ENCODE data around the gene STAB2. TPM values are rescaled to one million over a fixed set of nuclear protein-coding genes. Genes with fewer than 3 reads are reported as not detected.

Gene STAB2
- polyA plus RNA-seq, 1 donor from 2014 or later, result not detected

GRCh38 chr12:103771466-103771865, 184.4 kb downstream of the STAB2 start:
- Histone ChIP-seq H3K27ac (ENCODE audit: low read length) (no peak overlapping the region), H3K79me2 (replicated peaks; ENCODE audit: insufficient read depth, low read length) (no peaks in the 10 kb centered on the region), H3K4me3 (ENCODE audit: low read length) (no peak overlapping the region), H4K20me1 (ENCODE audit: insufficient read depth) (no peaks in the 10 kb centered on the region), H3K4me2 (ENCODE audit: low read length) (no peak overlapping the region), H3K36me3 (ENCODE audit: insufficient read depth, low read length) (no peaks in the 10 kb centered on the region), H3K9me3 (ENCODE audit: low read length) (no peaks in the 10 kb centered on the region), H2AFZ (ENCODE audit: low read depth, low read length) (no peak overlapping the region), H3K9ac (ENCODE audit: low read length) (no peak overlapping the region), H3K9me2 (ENCODE audit: insufficient read depth, low read length) (no peaks in the 10 kb centered on the region), H3F3A (ENCODE audit: insufficient read depth, low read length, poor library complexity, severe bottlenecking) (no peaks in the 10 kb centered on the region), H3K27me3 (ENCODE audit: insufficient read depth, low read depth, low read length) (no peaks in the 10 kb centered on the region)
- TF ChIP-seq CTCF (IDR thresholded peaks at IDR 0.05; ENCODE audit: poor library complexity, severe bottlenecking) (peak; percentile 14), TAF1 (IDR thresholded peaks at IDR 0.05; ENCODE audit: low read depth) (no peak)

GRCh38 chr12:103772367-103773108, 185.5 kb downstream of the STAB2 start:
- Histone ChIP-seq H3K9ac (ENCODE audit: low read length) (no peak overlapping the region), H3K9me3 (ENCODE audit: low read length) (no peaks in the 10 kb centered on the region), H3K4me3 (ENCODE audit: low read length) (no peak overlapping the region), H3K4me2 (ENCODE audit: low read length) (no peak overlapping the region), H3K9me2 (ENCODE audit: insufficient read depth, low read length) (no peaks in the 10 kb centered on the region), H3K36me3 (ENCODE audit: insufficient read depth, low read length) (no peaks in the 10 kb centered on the region), H3K79me2 (replicated peaks; ENCODE audit: insufficient read depth, low read length) (no peaks in the 10 kb centered on the region), H3K27me3 (ENCODE audit: insufficient read depth, low read depth, low read length) (no peaks in the 10 kb centered on the region), H2AFZ (ENCODE audit: low read depth, low read length) (no peak overlapping the region), H4K20me1 (ENCODE audit: insufficient read depth) (no peaks in the 10 kb centered on the region), H3F3A (ENCODE audit: insufficient read depth, low read length, poor library complexity, severe bottlenecking) (no peaks in the 10 kb centered on the region), H3K27ac (ENCODE audit: low read length) (no peak overlapping the region)
- TF ChIP-seq SMC3 (conservative IDR thresholded peaks at IDR 0.05; ENCODE audit: poor library complexity), result no peak
- no peak for TF ChIP-seq POLR2AphosphoS5 (IDR thresholded peaks at IDR 0.05)
- TF ChIP-seq EP300 (conservative IDR thresholded peaks at IDR 0.05; ENCODE audit: poor library complexity, severe bottlenecking), result no peak
- no peak for TF ChIP-seq RAD21 (conservative IDR thresholded peaks at IDR 0.05)
- TF ChIP-seq CTCF (IDR thresholded peaks at IDR 0.05; ENCODE audit: poor library complexity, severe bottlenecking), result no peak
- TF ChIP-seq REST (IDR thresholded peaks at IDR 0.05; ENCODE audit: borderline replicate concordance), result no peak
- TF ChIP-seq TAF1 (IDR thresholded peaks at IDR 0.05; ENCODE audit: low read depth), result no peak
- TF ChIP-seq MXI1 (conservative IDR thresholded peaks at IDR 0.05; ENCODE audit: poor library complexity, severe bottlenecking), result no peak
- TF ChIP-seq EZH2 (IDR thresholded peaks at IDR 0.05; ENCODE audit: borderline replicate concordance, insufficient read depth, low read length, poor library complexity, severe bottlenecking), result no peak

Data from neural cell (in vitro differentiated cells).